ENCODE data around the gene KNSTRN.

The KNSTRN gene

GRCh38 chr15:40339621-40339945, 42.9 kb upstream of the KNSTRN start:
- H3K27me3 ChIP-seq (ENCODE audit: insufficient read depth, low read length, poor library complexity) = no peaks in the 10 kb centered on the region
- no peak overlapping the region for H3K9ac ChIP-seq (ENCODE audit: low read depth, low read length)
- H3K4me1 ChIP-seq (ENCODE audit: insufficient read depth, low read length) = peaks cover 18% of the 10 kb centered on the region
- H3K27ac ChIP-seq (ENCODE audit: low read length) = no peak overlapping the region
- H3K9me3 ChIP-seq (ENCODE audit: insufficient read depth, low read length, severe bottlenecking) = no peaks in the 10 kb centered on the region
- H3K79me2 ChIP-seq (ENCODE audit: insufficient read depth, low read length) = no peaks in the 10 kb centered on the region
- no peaks in the 10 kb centered on the region for H4K20me1 ChIP-seq (ENCODE audit: insufficient read depth, low read length)
- TF ChIP-seq, protein P1, sequence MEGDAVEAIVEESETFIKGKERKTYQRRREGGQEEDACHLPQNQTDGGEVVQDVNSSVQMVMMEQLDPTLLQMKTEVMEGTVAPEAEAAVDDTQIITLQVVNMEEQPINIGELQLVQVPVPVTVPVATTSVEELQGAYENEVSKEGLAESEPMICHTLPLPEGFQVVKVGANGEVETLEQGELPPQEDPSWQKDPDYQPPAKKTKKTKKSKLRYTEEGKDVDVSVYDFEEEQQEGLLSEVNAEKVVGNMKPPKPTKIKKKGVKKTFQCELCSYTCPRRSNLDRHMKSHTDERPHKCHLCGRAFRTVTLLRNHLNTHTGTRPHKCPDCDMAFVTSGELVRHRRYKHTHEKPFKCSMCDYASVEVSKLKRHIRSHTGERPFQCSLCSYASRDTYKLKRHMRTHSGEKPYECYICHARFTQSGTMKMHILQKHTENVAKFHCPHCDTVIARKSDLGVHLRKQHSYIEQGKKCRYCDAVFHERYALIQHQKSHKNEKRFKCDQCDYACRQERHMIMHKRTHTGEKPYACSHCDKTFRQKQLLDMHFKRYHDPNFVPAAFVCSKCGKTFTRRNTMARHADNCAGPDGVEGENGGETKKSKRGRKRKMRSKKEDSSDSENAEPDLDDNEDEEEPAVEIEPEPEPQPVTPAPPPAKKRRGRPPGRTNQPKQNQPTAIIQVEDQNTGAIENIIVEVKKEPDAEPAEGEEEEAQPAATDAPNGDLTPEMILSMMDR (IDR thresholded peaks at IDR 0.05; ENCODE audit: borderline replicate concordance, extremely low read depth, low read length, poor library complexity, severe bottlenecking) = peak; percentile 8
- no peak for TF ChIP-seq EZH2 (IDR thresholded peaks at IDR 0.05; ENCODE audit: borderline replicate concordance, low read depth, low read length, severe bottlenecking)
- no peak for DNase-seq
- no peak overlapping the region for H3K4me2 ChIP-seq (ENCODE audit: insufficient read depth, low read length)
- no peaks in the 10 kb centered on the region for H3K36me3 ChIP-seq (ENCODE audit: insufficient read depth, low read length)
- ATAC-seq (ENCODE audit: insufficient read depth, low read depth) = no peak
- H2AFZ ChIP-seq (ENCODE audit: low read depth, low read length) = no peak overlapping the region
- H3K4me3 ChIP-seq (ENCODE audit: low read depth in 1 of 2, low read length in 2 of 2) = no peak overlapping the region

DNA sequence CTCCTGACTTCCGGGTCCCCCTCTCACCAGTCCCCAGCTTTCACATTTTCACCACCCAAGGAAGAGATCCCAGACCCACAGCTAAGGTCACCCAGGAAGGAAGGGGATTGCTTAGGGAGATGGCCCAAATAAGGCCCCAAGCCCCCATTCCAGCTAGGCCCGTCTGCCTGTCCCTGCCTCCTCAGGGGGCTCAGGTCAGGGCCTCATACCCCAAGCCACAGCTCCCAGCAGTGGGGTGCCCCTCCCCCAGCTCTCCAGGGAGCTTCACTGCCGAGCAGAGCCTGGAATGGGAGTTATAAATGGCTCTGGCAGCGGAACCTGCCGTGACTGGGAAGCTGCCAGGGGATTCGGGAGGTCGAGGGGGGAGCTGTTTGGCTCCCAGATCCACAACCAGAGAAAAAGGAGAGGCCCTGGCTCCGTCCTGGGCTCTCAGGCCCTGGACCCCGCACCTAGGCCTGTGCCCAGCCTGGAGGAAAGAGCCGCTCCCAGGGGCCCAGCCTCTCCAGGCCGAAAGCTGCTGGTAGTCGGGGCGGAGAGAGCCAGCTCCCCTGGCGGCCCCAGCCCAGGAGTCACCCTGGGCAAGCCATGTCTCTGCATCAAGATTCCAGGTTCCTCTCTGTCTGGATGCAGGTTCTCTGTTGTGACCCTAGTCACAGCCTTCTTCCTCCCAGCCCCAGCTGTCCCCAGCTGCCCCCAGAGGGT, 42.3 kb upstream of the KNSTRN start:
- peaks cover 15% of the 10 kb centered on the region for H3K4me1 ChIP-seq (ENCODE audit: insufficient read depth, low read length)
- no peaks in the 10 kb centered on the region for H4K20me1 ChIP-seq (ENCODE audit: insufficient read depth, low read length)
- DNase-seq (no peak), ATAC-seq (ENCODE audit: insufficient read depth, low read depth) (no peak)
- no peak overlapping the region for H3K4me3 ChIP-seq (ENCODE audit: low read depth in 1 of 2, low read length in 2 of 2)
- no peaks in the 10 kb centered on the region for H3K9me3 ChIP-seq (ENCODE audit: insufficient read depth, low read length, severe bottlenecking)
- H3K4me2 ChIP-seq (ENCODE audit: insufficient read depth, low read length) = no peak overlapping the region
- H3K27ac ChIP-seq (ENCODE audit: low read length) = no peak overlapping the region
- no peaks in the 10 kb centered on the region for H3K27me3 ChIP-seq (ENCODE audit: insufficient read depth, low read length, poor library complexity)
- no peaks in the 10 kb centered on the region for H3K36me3 ChIP-seq (ENCODE audit: insufficient read depth, low read length)
- H3K79me2 ChIP-seq (ENCODE audit: insufficient read depth, low read length) = no peaks in the 10 kb centered on the region
- TF ChIP-seq EZH2 (IDR thresholded peaks at IDR 0.05; ENCODE audit: borderline replicate concordance, low read depth, low read length, severe bottlenecking) = no peak
- TF ChIP-seq, protein P1 (IDR thresholded peaks at IDR 0.05; ENCODE audit: borderline replicate concordance, extremely low read depth, low read length, poor library complexity, severe bottlenecking) = no peak
- no peak overlapping the region for H3K9ac ChIP-seq (ENCODE audit: low read depth, low read length)
- H2AFZ ChIP-seq (ENCODE audit: low read depth, low read length) = no peak overlapping the region

GRCh38 chr15:40340740-40341400, 41.7 kb upstream of the KNSTRN start, which contains the start of gene CCDC9B:
Gene CCDC9B, minus strand, starts transcription at chr15:40340939. Its CDS starts 120 bp downstream, at chr15:40340819.
- no peak for ATAC-seq (ENCODE audit: insufficient read depth, low read depth)
- Histone ChIP-seq H4K20me1 (ENCODE audit: insufficient read depth, low read length) (no peaks in the 10 kb centered on the region), H2AFZ (ENCODE audit: low read depth, low read length) (no peak within 1 kb of the TSS), H3K4me3 (ENCODE audit: low read depth in 1 of 2, low read length in 2 of 2) (no peak within 1 kb of the TSS), H3K4me2 (ENCODE audit: insufficient read depth, low read length) (no peak within 1 kb of the TSS), H3K4me1 (ENCODE audit: insufficient read depth, low read length) (peaks cover 14% of the 10 kb centered on the region), H3K27me3 (ENCODE audit: insufficient read depth, low read length, poor library complexity) (no peaks in the 10 kb centered on the region), H3K9me3 (ENCODE audit: insufficient read depth, low read length, severe bottlenecking) (no peaks in the 10 kb centered on the region), H3K9ac (ENCODE audit: low read depth, low read length) (no peak within 1 kb of the TSS), H3K79me2 (ENCODE audit: insufficient read depth, low read length) (no peaks in the 10 kb centered on the region), H3K36me3 (ENCODE audit: insufficient read depth, low read length) (no peaks in the 10 kb centered on the region), H3K27ac (ENCODE audit: low read length) (no peak within 1 kb of the TSS)
- no peak for TF ChIP-seq EZH2 (IDR thresholded peaks at IDR 0.05; ENCODE audit: borderline replicate concordance, low read depth, low read length, severe bottlenecking)
- TF ChIP-seq, protein P1 (IDR thresholded peaks at IDR 0.05; ENCODE audit: borderline replicate concordance, extremely low read depth, low read length, poor library complexity, severe bottlenecking) = no peak
- no peak for DNase-seq

Measured in DND-41 (cell line).